ENCODE measurements around the gene SLC30A7.

DNA sequence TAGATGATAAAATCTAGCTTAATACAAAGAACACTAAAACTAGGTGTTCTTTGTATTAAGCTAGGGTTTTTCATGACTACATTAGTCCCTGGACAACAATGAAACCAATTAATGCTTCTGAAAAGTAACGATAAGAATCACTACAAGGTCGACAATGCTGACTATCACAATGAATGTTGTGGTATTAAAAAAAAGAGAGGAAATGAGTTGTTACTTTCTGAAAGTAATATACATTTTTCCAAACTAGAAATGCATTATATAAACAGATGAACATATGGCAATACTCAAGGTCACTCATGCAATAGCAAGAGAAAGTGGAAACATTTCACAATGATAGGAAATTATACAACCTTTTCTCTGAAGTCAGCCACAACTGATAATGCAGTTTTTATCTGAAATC lies 110.7 kb downstream of the SLC30A7 start:
- TF ChIP-seq, protein P1, sequence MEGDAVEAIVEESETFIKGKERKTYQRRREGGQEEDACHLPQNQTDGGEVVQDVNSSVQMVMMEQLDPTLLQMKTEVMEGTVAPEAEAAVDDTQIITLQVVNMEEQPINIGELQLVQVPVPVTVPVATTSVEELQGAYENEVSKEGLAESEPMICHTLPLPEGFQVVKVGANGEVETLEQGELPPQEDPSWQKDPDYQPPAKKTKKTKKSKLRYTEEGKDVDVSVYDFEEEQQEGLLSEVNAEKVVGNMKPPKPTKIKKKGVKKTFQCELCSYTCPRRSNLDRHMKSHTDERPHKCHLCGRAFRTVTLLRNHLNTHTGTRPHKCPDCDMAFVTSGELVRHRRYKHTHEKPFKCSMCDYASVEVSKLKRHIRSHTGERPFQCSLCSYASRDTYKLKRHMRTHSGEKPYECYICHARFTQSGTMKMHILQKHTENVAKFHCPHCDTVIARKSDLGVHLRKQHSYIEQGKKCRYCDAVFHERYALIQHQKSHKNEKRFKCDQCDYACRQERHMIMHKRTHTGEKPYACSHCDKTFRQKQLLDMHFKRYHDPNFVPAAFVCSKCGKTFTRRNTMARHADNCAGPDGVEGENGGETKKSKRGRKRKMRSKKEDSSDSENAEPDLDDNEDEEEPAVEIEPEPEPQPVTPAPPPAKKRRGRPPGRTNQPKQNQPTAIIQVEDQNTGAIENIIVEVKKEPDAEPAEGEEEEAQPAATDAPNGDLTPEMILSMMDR (IDR thresholded peaks at IDR 0.05): no peak
- TF ChIP-seq POLR2A (IDR thresholded peaks at IDR 0.05) (no peak), EP300 (IDR thresholded peaks at IDR 0.05) (no peak), POLR2AphosphoS5 (IDR thresholded peaks at IDR 0.05) (no peak)
